GM12878 (cell line): ENCODE results near the gene EXO1. TPM values are rescaled to one million over a fixed set of nuclear protein-coding genes. Genes with fewer than 3 reads are reported as not detected.

Source experiments
- ATAC-seq: fragments of 200-7000 bp; cut with Tn5 transposase; 3 replicates; pipeline ENCODE4 v1.9.1; 2020; ENCODE audit warnings: mild to moderate bottlenecking, moderate library complexity
- BruUV-seq: library from RNA; stranded (reverse); fragments of 400-500 nt; replicated peaks from 2 replicates; lab custom pipeline; 2021; lab: Mats Ljungman, UMichigan
- CTCF ChIA-PET: fragments of 300-600 bp; sonication (Branson Sonifier 250); formaldehyde crosslinking; extraction: SDS; loops from one replicate; lab custom pipeline; 2021; ENCODE audit warnings: inconsistent platforms; lab: Yijun Ruan, JAX
- POLR2A ChIA-PET: fragments of 350-600 bp; formaldehyde crosslinking; extraction: SDS; loops from one replicate; lab custom pipeline; 2021; ENCODE audit warnings: inconsistent platforms; lab: Charles Lee
- RAD21 ChIA-PET: fragments of 300-600 bp; sonication (Branson Sonifier 250); formaldehyde crosslinking; loops from one replicate; lab custom pipeline; 2023; ENCODE audit warnings: antibody characterized with exemption; ENCODE audit not compliant: unreplicated experiment; lab: Charles Lee
- SMC1A ChIA-PET: fragments of 300-600 bp; sonication (Branson Sonifier 250); formaldehyde crosslinking; loops from one replicate; lab custom pipeline; 2023; ENCODE audit not compliant: unreplicated experiment, uncharacterized antibody; lab: Charles Lee
- DNase-seq: peaks from one replicate; pipeline ENCODE4 v3.0.0-alpha.2; 2011; ENCODE audit warnings: low read depth, low spot score
- FAIRE-seq: peaks from 3 replicates; lab custom pipeline; 2011; peaks lifted over from hg19 to GRCh38; lab: Jason Lieb, UNC
- H2AFZ ChIP-seq: 2 replicates; pipeline ENCODE4 v1.6.0; 2011; ENCODE audit warnings: low read depth, low read length, control low read depth; ENCODE audit not compliant: control insufficient read depth
- H3K27ac ChIP-seq: 2 replicates; pipeline ENCODE4 v1.5.1; 2011; ENCODE audit warnings: control low read depth; ENCODE audit not compliant: control insufficient read depth, insufficient read depth
- H3K27me3 ChIP-seq, 2 experiments: replicated peaks in 1 of 2; 2 replicates each; pipeline versions ENCODE4 v1.6.0 to v1.6.1; 2011; ENCODE audit warnings: low read length in 1 of 2; ENCODE audit not compliant: control insufficient read depth in 2 of 2, insufficient read depth in 2 of 2
- H3K36me3 ChIP-seq, 2 experiments: 2 replicates each; pipeline ENCODE4 v1.5.1; 2011; ENCODE audit warnings: low read length in 1 of 2; ENCODE audit not compliant: control insufficient read depth in 2 of 2, insufficient read depth in 2 of 2
- H3K4me1 ChIP-seq: 2 replicates; pipeline ENCODE4 v1.6.1; 2011; ENCODE audit warnings: mild to moderate bottlenecking, low read length, moderate library complexity, mixed read lengths; ENCODE audit not compliant: control insufficient read depth, insufficient read depth
- H3K4me2 ChIP-seq: 2 replicates; pipeline ENCODE4 v1.6.0; 2011; ENCODE audit warnings: control low read depth; ENCODE audit not compliant: control insufficient read depth, insufficient read depth
- H3K4me3 ChIP-seq: fragments of 200-600 bp; sonication (generic); 2 replicates; pipeline ENCODE4 v1.5.1; 2016
- H3K79me2 ChIP-seq: 2 replicates; pipeline ENCODE4 v1.6.0; 2011; ENCODE audit warnings: low read length; ENCODE audit not compliant: control insufficient read depth, insufficient read depth
- H3K9ac ChIP-seq: 2 replicates; pipeline ENCODE4 v1.8.0; 2011; ENCODE audit warnings: low read length, control low read depth, mixed read lengths; ENCODE audit not compliant: control insufficient read depth, insufficient read depth
- H3K9me3 ChIP-seq: replicated peaks from 3 replicates; pipeline ENCODE4 v1.5.1; 2011; ENCODE audit warnings: mild to moderate bottlenecking, low read length; ENCODE audit not compliant: control insufficient read depth, insufficient read depth
- H4K20me1 ChIP-seq: 2 replicates; pipeline ENCODE4 v1.6.0; 2011; ENCODE audit not compliant: control insufficient read depth, insufficient read depth
- BACH1 ChIP-seq: fragments of 450-650 bp; IDR thresholded peaks from 2 replicates; pipeline ENCODE4 v1.6.1; 2017; ENCODE audit warnings: mild to moderate bottlenecking, borderline replicate concordance
- DPF2 ChIP-seq: fragments of 450-650 bp; IDR thresholded peaks from 2 replicates; pipeline ENCODE4 v1.6.1; 2017; ENCODE audit warnings: mild to moderate bottlenecking
- HCFC1 ChIP-seq: fragments of 150-350 bp; IDR thresholded peaks from 2 replicates; pipeline ENCODE4 v1.6.1; 2014; ENCODE audit warnings: low read length
- IKZF1 ChIP-seq: fragments of 450-650 bp; conservative IDR thresholded peaks from 2 replicates; pipeline ENCODE4 v1.6.1; 2017; ENCODE audit warnings: antibody characterized with exemption, mild to moderate bottlenecking
- KAT2A ChIP-seq: conservative IDR thresholded peaks from 2 replicates; pipeline ENCODE4 v1.6.1; 2011; ENCODE audit warnings: low read depth, low read length; ENCODE audit not compliant: control insufficient read depth
- NR2F1 ChIP-seq: fragments of 450-650 bp; conservative IDR thresholded peaks from 2 replicates; pipeline ENCODE4 v1.6.1; 2017; ENCODE audit warnings: mild to moderate bottlenecking
- NRF1 ChIP-seq: conservative IDR thresholded peaks from 2 replicates; pipeline ENCODE4 v1.6.1; 2011; ENCODE audit warnings: mild to moderate bottlenecking, low read depth, low read length, improper control_type of control experiment
- POLR2A ChIP-seq: IDR thresholded peaks from 2 replicates; pipeline ENCODE4 v1.6.1; 2011; ENCODE audit warnings: low read depth, mild to moderate bottlenecking, low read length
- RUNX3 ChIP-seq: IDR thresholded peaks from 2 replicates; pipeline ENCODE4 v1.6.1; 2012; ENCODE audit warnings: low read length, inconsistent platforms
- TAF1 ChIP-seq: IDR thresholded peaks from 2 replicates; pipeline ENCODE4 v1.6.1; 2011; ENCODE audit warnings: mild to moderate bottlenecking, low read depth, low read length, borderline replicate concordance
- ZBTB40 ChIP-seq: fragments of 450-650 bp; IDR thresholded peaks from 2 replicates; pipeline ENCODE4 v1.6.1; 2016; ENCODE audit warnings: mild to moderate bottlenecking, moderate library complexity, borderline replicate concordance
- ZSCAN29 ChIP-seq: fragments of 450-650 bp; IDR thresholded peaks from 2 replicates; pipeline ENCODE4 v1.6.1; 2017; ENCODE audit warnings: mild to moderate bottlenecking, moderate library complexity
- WGBS: methylation state at CpG from one replicate; pipeline ENCODE4 v1.1.6; 2016; ENCODE audit warnings: low lambda C conversion rate; ENCODE audit not compliant: insufficient replicate concordance, insufficient coverage; ENCODE audit errors: missing lambda C conversion rate; 5-methylcytosine and 5-hydroxymethylcytosine counted together
- in situ Hi-C: fragments of 300-500 bp; cut with MboI; formaldehyde crosslinking; loops from 9 replicates; pipeline ENCODE4 v1.14.3; 2018; ENCODE audit warnings: mixed read lengths
- intact Hi-C: fragments of 100-400 bp; cut with micrococcal nuclease; formaldehyde crosslinking; loops from one replicate; pipeline ENCODE4 v1.14.2; 2022; ENCODE audit not compliant: unreplicated experiment
- polyA plus RNA-seq, 11 experiments: library from polyadenylated mRNA; depleted of rRNA in 4 of 11; unstranded in 6 of 11; stranded (reverse) in 5 of 11; fragments of >200 nt; fragmentation: Nextera tagmentation in 4 of 11; fragmentation: Illumina TruSeq in 1 of 11; extraction: Ambion mirVana in 4 of 11; extraction: Trizol in 1 of 11; gene quantifications; 1 replicate in 1 of 11; 2 replicates in 10 of 11; pipeline versions ENCODE4 v1.2.1 to v1.2.3, GENCODE V29; 2011 to 2016; ENCODE audit warnings: inconsistent platforms in 2 of 11, missing spikeins in 2 of 11, low read depth in 1 of 11
- total RNA-seq, 4 experiments: library from RNA; depleted of rRNA in 3 of 4; stranded (reverse); fragments of >200 nt in 3 of 4; fragmentation: Illumina TruSeq in 1 of 4; extraction: Trizol in 1 of 4; gene quantifications; 2 replicates each; pipeline versions ENCODE4 v1.2.1 to v1.2.3, GENCODE V29; 2013 to 2021
- TF ChIP-seq, protein P1 (sequence below): fragments of 450-650 bp; IDR thresholded peaks from 2 replicates; pipeline ENCODE4 v1.6.1; 2018; ENCODE audit warnings: borderline replicate concordance, mild to moderate bottlenecking; ENCODE audit not compliant: partially characterized antibody
- TF ChIP-seq, protein P2 (sequence below): fragments of 150-350 bp; IDR thresholded peaks from 2 replicates; pipeline ENCODE4 v1.6.1; 2014; ENCODE audit warnings: mild to moderate bottlenecking, low read depth, low read length
- TF ChIP-seq, protein P3 (sequence below): IDR thresholded peaks from 2 replicates; pipeline ENCODE4 v1.6.1; 2011; ENCODE audit warnings: mild to moderate bottlenecking, low read depth, low read length, moderate library complexity; ENCODE audit not compliant: insufficient replicate concordance

Gene EXO1
- total and polyA plus RNA-seq, 10 of the 15 experiments (the other 5 are each of a cell fraction or from before 2014, with no cell fraction given) = 8.7 to 43.4 (median 30.6) TPM

DNA sequence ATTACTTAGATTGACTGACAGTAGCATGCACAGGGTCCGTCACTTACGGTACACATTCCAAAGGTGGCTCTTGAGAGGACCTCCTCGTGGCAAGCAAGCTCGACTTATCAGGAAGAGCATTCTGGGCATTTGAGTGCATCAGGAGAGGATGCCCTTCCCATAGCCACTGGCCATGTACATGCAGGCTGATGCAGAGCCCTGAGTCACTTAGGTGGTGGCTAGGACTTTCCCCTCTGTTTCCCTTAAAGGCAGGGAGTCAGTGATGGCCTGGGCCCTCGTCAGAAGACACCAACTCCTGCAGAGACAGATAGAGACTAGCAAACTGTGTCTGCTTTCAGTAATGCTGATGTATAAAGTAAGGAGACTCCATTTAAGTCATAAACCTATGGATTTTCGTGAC, 12.9 kb downstream of the EXO1 start:
- no peak overlapping the region for H3K4me3 ChIP-seq
- no TSS peak for BruUV-seq
- no peak overlapping the region for H3K9ac ChIP-seq
- in situ Hi-C loops (no loop called here), intact Hi-C loops (no loop called here)
- H3K27ac ChIP-seq = no peak overlapping the region
- 82% methylated on average over 6 of the region's 6 CpGs for WGBS
- no peaks in the 10 kb centered on the region for H3K9me3 ChIP-seq
- ATAC-seq (no peak), FAIRE-seq (no peak), DNase-seq (no peak)
- peaks cover 3 to 10% of the 10 kb centered on the region in 2 experiments for H3K36me3 ChIP-seq
- no peaks in the 10 kb centered on the region for H3K27me3 ChIP-seq
- no peaks in the 10 kb centered on the region for H3K4me1 ChIP-seq
- ChIA-PET POLR2A (no interaction called here), RAD21 (no interaction called here), SMC1A (interaction anchor here (0.8 kb wide), 1 partner anchor 125 kb away, joined by 3 read pairs; no protein-coding TSS in a partner anchor), CTCF (interaction anchor here (0.8 kb wide), 1 partner anchor 233 kb away, joined by 3 read pairs; no protein-coding TSS in a partner anchor)
- no peak overlapping the region for H3K4me2 ChIP-seq
- no peak overlapping the region for H2AFZ ChIP-seq
- no peaks in the 10 kb centered on the region for H4K20me1 ChIP-seq
- H3K79me2 ChIP-seq = no peaks in the 10 kb centered on the region; the same call in 1 of the 2 replicates
- TF ChIP-seq, protein P1, sequence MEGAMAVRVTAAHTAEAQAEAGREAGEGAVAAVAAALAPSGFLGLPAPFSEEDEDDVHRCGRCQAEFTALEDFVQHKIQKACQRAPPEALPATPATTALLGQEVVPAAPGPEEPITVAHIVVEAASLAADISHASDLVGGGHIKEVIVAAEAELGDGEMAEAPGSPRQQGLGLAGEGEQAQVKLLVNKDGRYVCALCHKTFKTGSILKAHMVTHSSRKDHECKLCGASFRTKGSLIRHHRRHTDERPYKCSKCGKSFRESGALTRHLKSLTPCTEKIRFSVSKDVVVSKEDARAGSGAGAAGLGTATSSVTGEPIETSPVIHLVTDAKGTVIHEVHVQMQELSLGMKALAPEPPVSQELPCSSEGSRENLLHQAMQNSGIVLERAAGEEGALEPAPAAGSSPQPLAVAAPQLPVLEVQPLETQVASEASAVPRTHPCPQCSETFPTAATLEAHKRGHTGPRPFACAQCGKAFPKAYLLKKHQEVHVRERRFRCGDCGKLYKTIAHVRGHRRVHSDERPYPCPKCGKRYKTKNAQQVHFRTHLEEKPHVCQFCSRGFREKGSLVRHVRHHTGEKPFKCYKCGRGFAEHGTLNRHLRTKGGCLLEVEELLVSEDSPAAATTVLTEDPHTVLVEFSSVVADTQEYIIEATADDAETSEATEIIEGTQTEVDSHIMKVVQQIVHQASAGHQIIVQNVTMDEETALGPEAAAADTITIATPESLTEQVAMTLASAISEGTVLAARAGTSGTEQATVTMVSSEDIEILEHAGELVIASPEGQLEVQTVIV = no peak
- TF ChIP-seq NR2F1 = no peak
- no peak for TF ChIP-seq POLR2A
- no peak for TF ChIP-seq ZSCAN29
- TF ChIP-seq, protein P2, sequence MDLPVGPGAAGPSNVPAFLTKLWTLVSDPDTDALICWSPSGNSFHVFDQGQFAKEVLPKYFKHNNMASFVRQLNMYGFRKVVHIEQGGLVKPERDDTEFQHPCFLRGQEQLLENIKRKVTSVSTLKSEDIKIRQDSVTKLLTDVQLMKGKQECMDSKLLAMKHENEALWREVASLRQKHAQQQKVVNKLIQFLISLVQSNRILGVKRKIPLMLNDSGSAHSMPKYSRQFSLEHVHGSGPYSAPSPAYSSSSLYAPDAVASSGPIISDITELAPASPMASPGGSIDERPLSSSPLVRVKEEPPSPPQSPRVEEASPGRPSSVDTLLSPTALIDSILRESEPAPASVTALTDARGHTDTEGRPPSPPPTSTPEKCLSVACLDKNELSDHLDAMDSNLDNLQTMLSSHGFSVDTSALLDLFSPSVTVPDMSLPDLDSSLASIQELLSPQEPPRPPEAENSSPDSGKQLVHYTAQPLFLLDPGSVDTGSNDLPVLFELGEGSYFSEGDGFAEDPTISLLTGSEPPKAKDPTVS = no peak
- no peak for TF ChIP-seq NRF1
- TF ChIP-seq, protein P3, sequence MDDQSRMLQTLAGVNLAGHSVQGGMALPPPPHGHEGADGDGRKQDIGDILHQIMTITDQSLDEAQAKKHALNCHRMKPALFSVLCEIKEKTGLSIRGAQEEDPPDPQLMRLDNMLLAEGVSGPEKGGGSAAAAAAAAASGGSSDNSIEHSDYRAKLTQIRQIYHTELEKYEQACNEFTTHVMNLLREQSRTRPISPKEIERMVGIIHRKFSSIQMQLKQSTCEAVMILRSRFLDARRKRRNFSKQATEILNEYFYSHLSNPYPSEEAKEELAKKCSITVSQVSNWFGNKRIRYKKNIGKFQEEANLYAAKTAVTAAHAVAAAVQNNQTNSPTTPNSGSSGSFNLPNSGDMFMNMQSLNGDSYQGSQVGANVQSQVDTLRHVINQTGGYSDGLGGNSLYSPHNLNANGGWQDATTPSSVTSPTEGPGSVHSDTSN = no peak
- TF ChIP-seq IKZF1 = no peak
- no peak for TF ChIP-seq HCFC1
- no peak for TF ChIP-seq ZBTB40
- TF ChIP-seq RUNX3 = no peak
- TF ChIP-seq TAF1 = no peak
- TF ChIP-seq BACH1 = no peak
- no peak for TF ChIP-seq KAT2A
- no peak for TF ChIP-seq DPF2
